NCI-H2227 (cell line): Measurements from ENCODE around the gene CFAP61.
A peak's percentile ranks its signal among the peaks of the same experiment; 100 is the strongest.
"Not testable (repeated sequence)": the region's sequence is repeated elsewhere in the genome, so short reads cannot be mapped to it uniquely, and the experiment has no call there.

ENCODE experiments used
- DNase-seq: peaks from one replicate; lab custom pipeline; 2025; ENCODE audit not compliant: unreplicated experiment; lab: John Stamatoyannopoulos, UW

CFAP61 gene

GRCh38 chr20:20052074-20052970 is at the start of gene CFAP61, which contains the start of gene CRNKL1:
CFAP61 (plus strand) TSS chr20:20052532; CDS start chr20:20056654, 4,122 bp downstream.
CRNKL1 (minus strand) TSS chr20:20052466; CDS start chr20:20052342, 124 bp downstream.
- DNase-seq = peak; percentile 98

DNA sequence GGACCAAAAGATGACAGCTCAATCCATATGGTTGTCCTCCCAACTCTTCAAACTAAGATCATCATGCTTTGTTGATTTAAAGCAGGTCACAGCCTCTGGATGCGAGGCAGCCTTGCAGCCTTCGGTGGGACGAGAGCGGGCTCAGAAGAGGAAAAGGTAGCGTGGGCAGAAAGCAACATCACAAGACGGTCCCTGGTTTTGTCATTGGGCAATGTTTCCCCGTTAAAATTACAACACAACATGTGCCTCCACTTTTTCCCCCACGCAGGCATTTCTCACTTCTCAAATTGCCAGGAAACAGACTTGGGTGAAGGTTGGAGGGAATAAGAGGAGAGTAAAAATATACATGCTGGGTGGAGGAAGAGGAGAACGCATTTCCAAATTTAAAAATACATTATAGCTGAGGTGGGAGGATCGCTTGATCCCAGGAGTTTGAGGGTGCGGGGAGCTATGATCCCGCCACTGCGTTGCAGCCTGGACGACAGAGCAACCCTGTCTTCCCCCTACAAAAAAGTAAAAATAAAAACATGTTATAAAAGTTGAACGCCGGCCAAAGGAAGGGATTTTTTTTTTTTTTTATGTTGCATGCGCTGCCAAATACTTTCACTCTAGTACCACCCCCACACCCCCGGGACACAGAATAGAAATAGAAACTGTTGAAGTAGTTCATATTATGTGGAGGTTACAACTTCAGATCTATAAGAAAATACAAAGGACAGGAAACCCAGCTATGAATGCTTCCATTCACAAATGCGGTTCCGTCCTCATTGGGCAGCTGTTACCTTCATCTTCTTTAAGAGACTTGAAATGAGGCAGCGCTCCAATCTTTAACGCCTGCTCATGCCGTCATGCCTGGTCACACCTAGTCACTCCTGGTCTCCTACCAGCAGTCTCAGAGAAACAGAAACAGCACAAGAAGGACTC is 49.0 kb upstream of the CFAP61 start:
- DNase-seq = no peak

GRCh38 chr20:20003955-20004322 is 48.4 kb upstream of the CFAP61 start:
- not testable (repeated sequence) for DNase-seq

DNA sequence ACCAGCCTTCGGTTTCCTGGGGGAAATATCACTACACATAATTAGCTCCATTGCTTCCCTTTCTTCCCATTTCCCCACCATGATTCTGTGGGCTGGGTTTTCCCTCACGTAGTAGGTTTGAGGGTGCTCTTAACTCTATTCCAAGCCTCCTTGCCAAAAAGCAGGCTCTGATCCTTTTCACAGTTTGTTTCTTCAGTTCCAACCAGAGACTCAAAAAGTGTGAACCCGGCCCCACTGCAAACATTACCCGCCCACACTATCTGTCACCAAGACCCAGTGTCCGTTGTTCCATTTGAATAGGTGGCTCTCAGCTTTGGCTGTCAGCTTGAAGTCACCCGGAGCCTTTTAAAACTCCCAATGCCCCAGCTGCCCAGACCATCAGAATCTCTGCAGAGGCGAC is 47.0 kb upstream of the CFAP61 start:
- no peak for DNase-seq

GRCh38 chr20:20009784-20010253 is 42.5 kb upstream of the CFAP61 start:
- peak; percentile 69 for DNase-seq

- no peak for DNase-seq
Measured at GRCh38 chr20:20010639-20011500, 41.5 kb upstream of the CFAP61 start.

GRCh38 chr20:20012541-20012940 is 39.8 kb upstream of the CFAP61 start:
- no peak for DNase-seq

DNA sequence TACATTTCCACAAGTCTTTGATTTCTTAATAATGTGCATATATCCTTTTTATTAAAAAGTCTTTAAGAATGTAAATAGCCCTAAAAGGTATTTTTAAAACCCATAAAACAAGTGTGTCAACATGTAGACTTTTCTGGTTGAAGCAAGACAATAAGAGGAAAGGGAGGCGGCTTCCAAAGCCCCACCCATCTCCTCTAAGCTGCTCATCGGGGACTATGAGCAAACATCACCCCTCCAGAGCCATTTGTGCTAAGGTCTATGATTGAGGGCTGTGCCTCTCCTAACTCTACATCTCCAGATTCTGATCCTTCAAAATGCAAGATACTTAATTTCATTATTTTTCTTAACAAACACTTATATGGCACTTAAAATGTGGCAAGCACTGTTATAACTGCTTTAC is 37.7 kb upstream of the CFAP61 start:
- DNase-seq = peak; percentile 13

DNA sequence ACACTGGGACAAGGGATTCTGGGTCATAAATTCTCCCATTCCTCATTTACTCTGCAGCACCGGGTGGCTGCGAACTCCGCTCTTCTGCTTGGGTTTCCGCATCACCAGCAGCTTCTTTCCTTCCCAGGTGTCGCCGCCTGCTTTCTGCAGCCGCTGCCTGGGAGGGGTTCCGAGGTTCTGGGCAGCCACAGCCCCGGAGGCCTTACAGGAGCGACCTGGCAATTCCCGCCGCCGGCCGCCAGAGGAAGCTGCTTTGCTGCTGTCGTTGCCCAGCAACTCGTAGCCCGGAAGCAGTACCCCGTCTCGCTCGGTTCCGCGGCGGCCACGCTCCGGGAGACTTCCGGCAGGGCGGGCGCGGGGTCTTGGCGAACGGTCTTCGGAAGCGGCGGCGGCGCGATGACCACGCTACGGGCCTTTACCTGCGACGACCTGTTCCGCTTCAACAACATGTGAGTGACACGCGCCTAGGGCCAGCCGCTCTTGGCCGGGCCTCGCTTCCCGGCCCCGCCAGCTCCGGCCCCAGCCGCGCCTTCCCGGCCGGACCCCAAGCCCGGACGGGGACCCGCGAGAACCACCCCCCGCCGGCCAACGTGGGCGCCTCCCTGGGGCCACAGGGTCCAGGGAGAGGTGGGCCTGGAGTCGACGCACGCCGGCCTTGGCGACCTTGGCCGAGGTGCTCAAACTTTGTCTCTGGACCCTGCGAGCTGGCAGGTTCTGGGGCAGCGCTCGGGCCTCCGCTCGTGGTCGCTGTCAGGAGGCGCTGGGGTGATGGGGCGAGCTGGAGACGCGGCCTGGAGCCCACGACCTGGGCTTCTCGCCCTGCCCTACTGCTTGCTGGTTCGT is 35.1 kb upstream of the CFAP61 start, which contains the start of gene NAA20:
Gene NAA20 (plus strand): TSS at position 362 of the 843 bp plus-strand sequence. CDS start 35 bp downstream, at position 397.
- DNase-seq = peak; percentile 95

DNA sequence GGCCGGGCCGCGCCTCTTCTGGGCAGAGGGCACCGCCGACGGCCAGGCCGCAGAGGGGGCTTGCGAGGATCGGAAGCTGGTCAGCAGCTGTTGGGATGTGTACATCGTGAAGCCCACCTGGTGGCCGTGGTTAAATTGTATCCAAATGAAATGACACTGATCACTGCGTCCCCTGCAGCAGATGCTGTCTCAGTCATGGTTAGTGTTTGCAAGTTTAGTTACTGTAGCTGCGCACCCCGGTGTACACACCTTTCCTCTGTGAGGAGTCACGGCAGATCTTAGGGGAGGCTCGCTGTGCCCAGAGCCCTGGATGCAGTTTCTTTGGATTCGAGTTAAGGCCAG is 34.5 kb upstream of the CFAP61 start:
- DNase-seq = peak; percentile 34

DNA sequence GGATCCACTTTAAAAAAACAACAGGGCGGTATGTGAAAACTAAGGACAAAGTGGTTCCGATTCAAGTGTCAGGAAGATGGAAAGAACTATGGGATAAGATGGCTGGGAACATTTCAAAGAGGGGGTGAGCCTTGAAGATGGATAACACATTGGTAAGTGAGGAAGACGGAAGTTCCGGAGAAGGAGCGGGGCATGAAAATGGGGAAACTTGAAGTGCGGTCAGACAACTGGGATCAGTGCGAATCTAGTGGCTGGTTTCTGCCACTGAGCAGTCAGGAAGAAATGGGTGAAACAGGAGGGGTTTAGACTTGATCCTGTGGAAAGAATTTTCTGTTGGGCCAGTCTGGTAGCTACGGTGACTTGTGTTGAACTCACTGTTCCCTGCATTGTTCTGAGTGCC is 34.0 kb upstream of the CFAP61 start:
- no peak for DNase-seq

- DNase-seq = no peak
Measured at GRCh38 chr20:20019123-20019522, 33.2 kb upstream of the CFAP61 start.

DNA sequence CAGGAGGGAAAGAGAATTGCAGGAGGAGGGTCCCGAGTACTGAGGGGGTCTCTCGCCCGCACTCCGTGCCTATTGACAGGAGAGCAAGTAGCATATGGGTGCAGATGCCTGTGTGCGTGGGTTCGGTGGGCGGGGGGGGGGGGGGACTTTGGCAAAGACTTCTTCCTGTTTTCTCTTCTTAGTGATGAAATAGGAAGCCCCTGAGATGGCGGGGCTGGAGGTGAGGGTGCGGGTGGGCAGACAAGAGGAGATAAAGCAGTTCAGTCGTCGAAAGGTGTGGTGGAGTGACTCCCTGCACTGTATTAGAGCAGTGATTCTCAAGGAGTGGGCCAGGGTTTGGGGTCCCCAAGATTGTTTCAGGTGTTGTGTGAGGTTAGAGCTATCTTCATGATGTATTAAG is 31.4 kb upstream of the CFAP61 start:
- DNase-seq = no peak

GRCh38 chr20:20021835-20022234 is 30.5 kb upstream of the CFAP61 start:
- no peak for DNase-seq

DNA sequence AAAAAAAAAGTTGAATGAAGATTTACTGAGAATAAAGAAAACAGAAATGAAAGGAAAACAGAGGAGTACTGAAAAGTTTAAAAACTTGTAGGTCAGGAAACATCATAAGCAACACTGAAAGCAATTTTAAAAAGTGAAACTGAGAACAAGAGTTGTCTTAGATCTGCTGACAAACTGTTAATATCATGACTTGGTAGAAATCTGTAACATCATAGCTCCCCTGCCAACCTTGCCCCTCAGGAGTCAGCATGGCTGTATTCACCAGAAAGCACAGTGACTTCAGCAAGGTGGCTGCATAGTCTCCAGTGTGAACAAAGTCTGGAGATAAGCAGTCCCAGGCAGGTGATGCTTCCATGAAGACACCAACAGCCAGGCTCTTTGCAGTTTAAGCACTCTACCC is 29.8 kb upstream of the CFAP61 start:
- no peak for DNase-seq

DNA sequence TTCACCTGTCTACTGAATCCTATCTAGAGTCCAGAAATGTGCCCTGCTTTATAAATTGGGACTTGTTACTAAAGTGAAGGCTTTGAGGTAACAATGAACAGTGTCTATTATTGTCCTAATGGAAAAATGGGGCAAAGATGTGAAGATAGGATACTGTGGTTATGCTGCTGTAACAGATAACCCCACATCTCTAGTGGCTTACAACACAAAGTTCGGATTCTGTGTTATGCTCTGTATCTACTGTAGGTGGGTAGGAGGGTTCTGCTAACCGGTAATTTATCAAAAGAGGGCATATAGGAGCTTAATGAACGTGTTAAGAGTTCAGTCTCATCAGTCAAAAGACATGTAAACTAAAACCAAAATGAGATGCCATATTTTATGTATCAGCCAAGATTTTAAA is 28.9 kb upstream of the CFAP61 start:
- DNase-seq = no peak

GRCh38 chr20:20024942-20025341 is 27.4 kb upstream of the CFAP61 start:
- no peak for DNase-seq

GRCh38 chr20:20027284-20027683 is 25.0 kb upstream of the CFAP61 start:
- no peak for DNase-seq

GRCh38 chr20:20031790-20032189 is 20.5 kb upstream of the CFAP61 start:
- no peak for DNase-seq

DNA sequence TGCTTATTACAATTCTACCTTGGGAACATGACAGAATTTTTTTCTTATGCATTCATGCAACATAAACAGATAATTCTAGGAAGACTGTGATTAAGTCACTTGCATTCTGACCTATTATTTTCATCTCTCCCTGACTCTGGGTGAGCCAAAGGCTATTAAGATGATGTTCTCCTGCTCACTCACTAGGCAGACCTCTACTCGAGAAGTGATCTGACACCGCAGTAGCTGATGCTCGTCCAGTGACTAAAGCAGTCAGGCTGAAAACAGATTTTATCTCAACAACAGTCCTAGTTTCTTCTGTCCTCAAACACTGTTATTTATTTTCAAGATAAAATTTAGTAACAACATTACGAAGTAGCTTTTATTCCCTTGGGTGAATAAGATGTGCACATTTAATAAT is 17.8 kb upstream of the CFAP61 start:
- no peak for DNase-seq
